ENCODE measurements around the gene CYTH2. TPM values are rescaled to one million over a fixed set of nuclear protein-coding genes. Genes with fewer than 3 reads are reported as not detected.

The CYTH2 gene
- total RNA-seq, 1 experiment from 2014 or later = 103 TPM

- Histone ChIP-seq H3K4me1 (ENCODE audit: insufficient read depth, low read length) (no peaks in the 10 kb centered on the region), H3K23me2 (ENCODE audit: insufficient read length, low read depth, low read length, poor library complexity, severe bottlenecking) (peaks cover 12% of the 10 kb centered on the region), H2BK20ac (ENCODE audit: low read depth, low read length, poor library complexity, severe bottlenecking) (no peak overlapping the region), H2BK12ac (ENCODE audit: insufficient read length, low read depth, low read length) (no peak overlapping the region), H3K79me1 (ENCODE audit: insufficient read depth, low read depth, low read length, poor library complexity, severe bottlenecking) (no peaks in the 10 kb centered on the region), H3K27me3 (ENCODE audit: insufficient read depth, low read length) (no peaks in the 10 kb centered on the region), H4K20me1 (ENCODE audit: control insufficient read depth, insufficient read depth, insufficient read length) (no peaks in the 10 kb centered on the region), H3T11ph (ENCODE audit: low read length) (no peak overlapping the region), H3K4me2 (ENCODE audit: insufficient read depth, insufficient read length, low read length) (no peak overlapping the region), H3K9ac (ENCODE audit: extremely low read depth, insufficient read length, low read length) (no peak overlapping the region), H3K79me2 (ENCODE audit: insufficient read depth, low read length) (no peaks in the 10 kb centered on the region), H3K9me3 (ENCODE audit: control insufficient read depth, low read depth, low read length) (no peaks in the 10 kb centered on the region), H3K14ac (ENCODE audit: insufficient read depth, low read length) (no peak overlapping the region), H3K27ac (ENCODE audit: insufficient read length, low read depth, low read length) (no peak overlapping the region), H3K56ac (ENCODE audit: insufficient read length, low read depth, low read length) (no peak overlapping the region), H4K8ac (replicated peaks; ENCODE audit: insufficient read length, low read depth, low read length) (no peak overlapping the region), H2AFZ (ENCODE audit: low read length) (no peak overlapping the region), H2BK15ac (ENCODE audit: low read depth, low read length) (no peak overlapping the region), H3K18ac (ENCODE audit: insufficient read length, low read depth, low read length) (no peak overlapping the region), H2BK120ac (ENCODE audit: low read depth, low read length, poor library complexity, severe bottlenecking) (no peak overlapping the region), H3K4ac (ENCODE audit: low read depth, low read length) (no peak overlapping the region), H4K91ac (ENCODE audit: insufficient read length, low read depth, low read length) (no peak overlapping the region), H2AK5ac (ENCODE audit: insufficient read length, low read length) (no peak overlapping the region), H4K5ac (ENCODE audit: insufficient read length, low read depth, low read length) (no peak overlapping the region), H3K23ac (ENCODE audit: insufficient read length, low read depth, low read length) (no peak overlapping the region), H2BK5ac (ENCODE audit: insufficient read length, low read length) (no peak overlapping the region)
- Mint-ChIP-seq H3K4me1 (peaks cover 11 to 31% of the 10 kb centered on the region in 2 experiments), H3K36me3 (ENCODE audit: insufficient read depth in 1 of 3, low read depth in 3 of 3) (peaks cover 0 to 6% (median 5%) of the 10 kb centered on the region in 3 experiments; a peak in 5 of 7 replicates), H3K27ac (no peak overlapping the region), H3K27me3 (ENCODE audit: low read depth) (peaks cover 11% of the 10 kb centered on the region), H3K4me3 (peak overlapping the region in 1 of 2 experiments; percentile 48; a peak in 1 of 5 replicates), H3K9me3 (no peaks in the 10 kb centered on the region; a peak in 1 of 5 replicates)
- WGBS (ENCODE audit: extremely low coverage, insufficient read length, low lambda C conversion rate) = no CpG with 5 or more reads among the region's 44 CpGs
- TF ChIP-seq, protein P1, sequence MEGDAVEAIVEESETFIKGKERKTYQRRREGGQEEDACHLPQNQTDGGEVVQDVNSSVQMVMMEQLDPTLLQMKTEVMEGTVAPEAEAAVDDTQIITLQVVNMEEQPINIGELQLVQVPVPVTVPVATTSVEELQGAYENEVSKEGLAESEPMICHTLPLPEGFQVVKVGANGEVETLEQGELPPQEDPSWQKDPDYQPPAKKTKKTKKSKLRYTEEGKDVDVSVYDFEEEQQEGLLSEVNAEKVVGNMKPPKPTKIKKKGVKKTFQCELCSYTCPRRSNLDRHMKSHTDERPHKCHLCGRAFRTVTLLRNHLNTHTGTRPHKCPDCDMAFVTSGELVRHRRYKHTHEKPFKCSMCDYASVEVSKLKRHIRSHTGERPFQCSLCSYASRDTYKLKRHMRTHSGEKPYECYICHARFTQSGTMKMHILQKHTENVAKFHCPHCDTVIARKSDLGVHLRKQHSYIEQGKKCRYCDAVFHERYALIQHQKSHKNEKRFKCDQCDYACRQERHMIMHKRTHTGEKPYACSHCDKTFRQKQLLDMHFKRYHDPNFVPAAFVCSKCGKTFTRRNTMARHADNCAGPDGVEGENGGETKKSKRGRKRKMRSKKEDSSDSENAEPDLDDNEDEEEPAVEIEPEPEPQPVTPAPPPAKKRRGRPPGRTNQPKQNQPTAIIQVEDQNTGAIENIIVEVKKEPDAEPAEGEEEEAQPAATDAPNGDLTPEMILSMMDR (conservative IDR thresholded peaks at IDR 0.05) = no peak
- DNase-seq = no peak
These were observed 30.3 kb downstream of the CYTH2 start for GRCh38 chr19:48499316-48500090.
